Measurements from ENCODE around the gene CCDC88A.
"Not testable (repeated sequence)": the region's sequence is repeated elsewhere in the genome, so short reads cannot be mapped to it uniquely, and the experiment has no call there.

CCDC88A gene

DNA sequence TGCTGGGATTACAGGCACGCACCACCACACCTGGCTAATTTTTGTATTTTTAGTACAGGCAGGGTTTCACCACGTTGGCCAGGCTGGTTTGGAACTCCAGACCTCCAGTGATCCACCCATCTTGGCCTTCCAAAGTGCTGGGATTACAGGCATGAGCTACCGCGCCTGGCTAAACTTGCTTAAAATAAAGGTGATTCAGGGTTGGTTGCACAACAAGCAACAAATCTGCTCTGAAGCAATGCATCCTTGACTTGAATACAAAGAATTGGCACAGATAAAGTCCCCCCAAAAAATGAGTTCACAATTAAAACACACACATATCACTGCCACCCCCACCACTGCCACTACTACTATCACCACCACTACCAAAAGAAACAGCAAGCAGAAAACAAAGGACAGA is 34.9 kb downstream of the CCDC88A start:
- no peak for DNase-seq (ENCODE audit: low spot score)

DNA sequence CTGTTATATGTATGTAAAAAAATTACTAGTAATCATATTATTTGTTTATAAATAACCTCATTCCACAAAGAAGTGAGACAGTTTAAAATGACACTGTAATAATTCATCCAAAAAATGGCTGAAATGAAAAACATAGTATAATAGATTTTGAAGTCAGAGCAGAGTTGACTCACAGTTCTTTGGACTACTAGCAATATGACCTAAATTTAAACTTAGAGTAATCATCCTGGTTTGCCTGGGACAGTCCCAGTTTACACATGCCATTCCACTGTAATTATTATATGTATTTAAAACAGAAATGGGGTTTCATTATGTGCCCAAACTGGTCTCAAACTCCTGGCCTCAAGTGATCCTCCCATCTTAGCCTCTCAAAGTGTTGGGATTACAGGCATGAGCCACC is 48.3 kb downstream of the CCDC88A start:
- no peak for DNase-seq (ENCODE audit: low spot score)

DNA sequence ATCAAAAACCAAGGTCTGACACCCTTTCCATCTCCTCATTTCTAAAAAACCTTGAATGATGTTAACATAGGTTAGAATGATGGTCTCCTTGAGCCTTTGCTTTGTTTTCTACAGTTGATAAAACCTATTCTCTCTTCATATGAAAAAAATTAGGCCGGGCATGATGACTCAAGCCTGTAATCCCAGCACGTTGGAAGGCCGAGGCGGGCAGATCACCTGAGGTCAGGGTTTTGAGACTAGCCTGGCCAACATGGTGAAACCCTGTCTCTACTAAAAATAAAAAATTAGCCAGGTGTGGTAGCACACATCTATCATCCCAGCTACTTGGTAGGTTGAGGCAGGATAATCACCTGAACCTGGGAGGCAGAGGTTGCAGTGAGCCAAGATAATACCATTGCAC is 49.4 kb downstream of the CCDC88A start:
- no peak for DNase-seq (ENCODE audit: low spot score)

DNA sequence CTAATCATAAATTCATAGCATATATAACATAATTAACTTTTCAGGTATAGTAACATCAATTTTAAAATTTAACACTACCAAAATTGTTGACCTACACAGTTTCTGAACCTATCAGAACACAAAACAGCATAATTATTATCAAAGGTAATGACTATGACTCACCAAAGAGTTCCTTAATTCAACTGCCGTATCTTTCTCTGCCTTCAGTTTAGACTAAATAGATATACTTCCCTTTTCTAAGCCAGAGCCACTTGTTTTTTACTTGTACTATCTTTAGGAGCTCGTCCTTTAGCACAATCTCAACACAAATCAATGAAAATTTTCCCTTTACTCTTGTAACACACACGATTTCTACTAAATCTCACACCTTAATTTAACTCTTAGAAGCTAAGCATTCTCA is 54.4 kb downstream of the CCDC88A start:
- DNase-seq (ENCODE audit: low spot score): no peak

DNA sequence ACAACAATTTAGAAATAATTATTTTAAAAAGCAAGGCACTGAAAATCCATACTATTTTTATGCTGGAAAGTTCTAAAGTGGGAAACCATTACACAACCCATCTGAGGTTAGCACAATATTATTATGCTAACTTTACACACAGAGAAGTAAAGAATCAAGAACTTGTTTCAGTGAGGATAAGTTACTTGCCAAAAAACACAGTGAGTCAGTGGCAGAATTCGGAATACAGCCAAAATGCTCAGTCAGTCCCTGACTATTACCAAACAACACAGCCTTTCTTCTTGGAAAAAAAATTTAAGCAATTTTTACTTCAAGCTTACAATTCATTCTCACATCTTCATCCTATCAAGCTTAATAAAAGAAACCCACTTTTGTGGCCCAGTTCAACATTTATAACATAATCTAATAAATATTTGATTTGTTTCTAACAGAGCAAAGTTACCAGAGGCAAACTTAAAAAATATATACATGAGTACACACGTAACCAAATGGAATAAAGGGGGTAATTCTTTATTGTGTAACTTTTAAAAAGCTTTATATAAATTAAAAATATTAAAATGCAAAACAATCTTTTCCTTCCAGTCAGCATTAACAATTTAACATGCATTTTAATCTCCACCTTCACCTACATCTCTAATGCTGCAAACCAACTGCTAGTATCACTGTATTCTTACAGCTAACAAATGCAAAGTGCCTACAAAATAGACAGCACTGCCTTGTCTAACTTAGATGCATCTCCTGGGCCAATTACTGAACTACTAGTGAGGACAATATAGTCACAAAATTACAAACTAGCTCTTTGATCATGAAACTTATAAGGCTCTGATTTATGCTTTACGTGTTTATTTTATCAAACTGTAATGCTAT is 55.2 kb downstream of the CCDC88A start:
- DNase-seq (ENCODE audit: low spot score): no peak

DNA sequence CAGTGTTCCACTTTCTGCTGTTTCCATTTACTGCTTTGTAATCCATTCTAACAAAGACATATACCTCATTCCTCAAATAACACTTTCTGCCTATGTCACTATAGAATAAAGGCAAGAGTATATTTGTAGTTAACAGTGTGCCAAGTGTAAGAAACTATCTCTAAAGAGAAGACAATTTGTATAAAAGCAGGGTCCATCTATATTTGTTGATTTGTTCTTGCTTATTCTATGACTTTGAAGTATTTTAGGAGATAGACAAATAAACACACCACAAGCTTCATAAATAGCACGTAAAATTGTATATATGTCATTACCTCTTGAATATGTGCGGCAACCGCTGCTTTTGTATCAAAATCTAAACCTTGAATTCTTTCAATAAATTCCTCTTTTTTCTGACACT is 56.0 kb downstream of the CCDC88A start:
- no peak for DNase-seq (ENCODE audit: low spot score)

DNA sequence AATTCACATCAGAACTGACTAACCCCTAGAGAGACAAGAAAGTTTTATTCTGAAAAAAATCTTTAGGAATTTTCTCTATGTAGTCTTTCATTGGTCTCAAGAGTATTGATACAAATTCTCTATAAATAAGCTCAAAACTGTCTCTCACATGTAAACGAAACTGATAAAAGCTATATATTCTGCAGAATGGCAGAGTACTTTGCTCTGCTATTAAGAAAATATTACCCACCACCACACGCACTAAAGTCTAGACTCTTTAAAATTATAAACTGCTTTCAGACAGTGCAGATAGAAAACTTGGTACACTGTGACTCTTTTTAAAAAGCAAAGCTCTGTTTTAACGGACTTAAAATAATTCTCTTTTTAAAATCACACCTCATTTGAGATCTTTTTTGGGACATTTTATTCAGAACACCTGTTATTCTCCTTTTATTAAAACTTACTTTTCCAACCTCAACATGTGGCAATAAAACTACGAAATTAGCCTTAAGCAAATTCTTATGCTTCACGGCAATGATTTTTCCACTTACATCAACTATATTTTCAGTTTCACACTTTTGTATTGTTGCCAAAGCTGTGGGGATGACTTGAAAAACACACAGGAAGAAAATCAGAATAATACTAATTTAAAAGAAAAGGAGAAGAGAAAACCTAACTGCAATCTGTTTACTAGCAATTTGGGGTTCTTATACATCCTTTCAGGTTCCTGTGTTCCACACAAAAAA is 58.0 kb downstream of the CCDC88A start:
- no peak for DNase-seq (ENCODE audit: low spot score)

DNA sequence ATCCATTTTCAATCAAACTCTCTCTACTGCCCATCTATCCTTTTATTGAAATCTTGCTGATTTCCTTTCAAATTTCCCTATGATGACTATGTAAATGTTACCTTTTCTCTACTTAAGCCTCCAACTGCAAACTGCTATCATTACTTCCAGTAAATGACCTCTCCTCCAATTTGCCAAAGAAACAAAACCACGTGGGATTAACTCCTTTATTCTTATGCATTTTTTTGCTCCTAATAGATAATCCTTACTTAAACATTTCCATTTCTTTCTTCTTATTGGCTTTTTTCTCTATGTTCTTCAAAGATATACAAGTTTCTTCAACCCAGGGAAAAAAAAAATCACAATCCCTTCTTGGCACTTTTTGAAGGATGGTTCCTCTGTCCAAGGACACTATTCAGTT is 61.2 kb downstream of the CCDC88A start:
- no peak for DNase-seq (ENCODE audit: low spot score)

DNA sequence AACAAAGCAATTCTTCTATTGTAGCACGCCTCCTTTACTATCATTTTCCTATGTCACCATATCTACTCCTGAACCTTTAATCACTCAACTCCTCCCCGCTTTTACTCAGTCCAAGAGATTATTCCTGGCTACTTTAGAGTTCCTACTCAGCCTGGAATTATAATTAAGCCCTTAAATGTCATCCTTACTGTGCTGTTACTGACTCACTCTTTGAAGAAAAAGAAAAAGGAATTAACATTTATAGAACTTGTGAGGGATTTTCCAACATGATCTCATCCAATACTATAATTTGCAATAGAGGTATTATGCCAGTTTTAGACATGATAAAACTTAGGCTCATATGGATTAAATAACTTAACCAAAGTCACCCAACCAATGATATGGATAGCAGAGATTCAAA is 61.7 kb downstream of the CCDC88A start:
- DNase-seq (ENCODE audit: low spot score): no peak

DNA sequence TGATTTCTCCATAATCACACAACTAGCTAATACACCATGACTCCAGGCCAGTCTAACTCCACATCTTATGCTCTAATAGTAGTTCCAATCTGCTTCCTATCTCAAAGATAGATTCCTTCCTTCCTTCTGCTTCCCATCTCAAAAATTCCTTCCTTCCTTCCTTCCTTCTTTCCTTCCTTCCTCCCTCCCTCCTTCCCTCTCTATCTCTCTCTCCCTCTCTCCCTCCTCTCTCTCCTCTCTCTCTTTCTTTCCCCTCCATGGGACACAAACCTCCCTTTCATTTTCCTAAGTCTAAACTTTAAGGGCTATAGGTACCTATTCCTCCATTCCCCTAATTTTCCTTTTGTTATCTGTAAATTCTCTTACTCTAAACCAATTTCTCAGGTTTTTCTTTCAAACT is 62.5 kb downstream of the CCDC88A start:
- DNase-seq (ENCODE audit: low spot score): no peak

DNA sequence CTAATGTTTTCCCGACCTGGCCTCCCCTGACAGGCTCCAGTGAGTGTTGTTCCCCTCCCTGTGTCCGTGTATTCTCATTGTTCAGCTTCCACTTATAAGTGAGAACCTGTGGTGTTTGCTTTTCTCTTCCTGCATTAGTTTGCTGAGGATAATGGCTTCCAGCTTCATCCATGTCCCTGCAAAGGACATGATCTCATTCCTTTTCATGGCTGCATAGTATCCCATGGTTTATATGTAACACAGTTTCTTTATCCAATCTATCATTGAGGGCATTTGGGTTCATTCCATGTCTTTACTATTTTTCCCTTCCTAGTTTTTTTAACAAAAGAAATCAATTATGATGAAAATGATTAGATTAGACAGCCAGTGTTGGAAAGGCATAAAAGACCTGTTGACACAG is 63.5 kb downstream of the CCDC88A start:
- not testable (repeated sequence) for DNase-seq (ENCODE audit: low spot score)

DNA sequence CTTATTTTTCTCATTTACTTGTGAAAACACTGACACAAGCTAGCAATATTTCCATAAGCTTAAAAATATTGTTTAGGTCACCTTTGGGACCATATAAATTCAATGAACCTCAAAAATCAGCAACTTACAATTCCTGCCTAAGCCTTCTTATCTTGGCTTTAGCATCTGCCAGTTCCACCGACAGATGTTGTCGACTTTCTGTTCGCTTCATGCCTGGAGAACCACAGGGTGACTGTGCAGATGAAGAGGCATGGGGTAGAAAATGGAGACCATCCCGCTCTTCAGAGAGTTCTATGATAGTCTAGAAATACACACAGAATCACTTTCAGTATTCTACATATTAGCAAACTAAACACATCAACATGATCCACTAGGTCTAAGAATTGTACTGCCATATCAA is 64.2 kb downstream of the CCDC88A start:
- DNase-seq (ENCODE audit: low spot score): no peak

DNA sequence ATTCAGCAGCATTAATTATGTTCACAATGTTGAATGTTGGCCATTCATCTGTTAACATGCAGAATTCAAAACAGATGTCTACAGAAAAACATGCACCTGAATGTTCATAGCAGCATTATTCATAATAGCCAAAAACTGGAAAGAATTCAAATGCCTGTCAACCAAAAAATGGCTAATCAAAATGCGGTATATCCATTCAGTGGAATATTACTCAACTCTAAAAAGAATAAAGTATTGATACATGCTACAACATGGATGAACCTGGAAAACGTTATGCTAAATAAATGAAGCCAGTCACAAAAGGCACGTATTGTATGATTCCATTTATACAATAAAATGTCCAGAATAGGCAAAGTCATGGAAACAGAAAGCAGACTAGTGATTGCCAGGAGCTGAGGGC is 68.0 kb downstream of the CCDC88A start:
- DNase-seq (ENCODE audit: low spot score): no peak

DNA sequence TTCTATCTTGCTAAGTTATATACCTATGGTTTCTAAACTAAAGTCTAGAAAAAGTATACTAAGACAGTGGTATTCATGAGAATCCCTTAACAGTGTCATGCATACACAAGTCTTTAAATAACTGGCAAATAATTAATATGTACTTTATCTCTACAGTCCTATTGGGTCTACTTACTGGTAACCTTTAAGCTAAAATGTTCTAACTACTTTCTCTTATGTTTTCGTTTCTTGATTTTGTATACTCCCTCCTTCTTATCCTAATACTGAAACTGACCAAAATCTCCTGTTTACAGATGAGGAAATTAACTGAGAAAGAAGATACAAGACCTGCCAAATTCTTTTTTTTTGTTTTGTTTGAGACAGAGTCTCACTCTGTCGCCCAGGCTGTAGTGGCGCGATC is 74.6 kb downstream of the CCDC88A start:
- DNase-seq (ENCODE audit: low spot score): no peak

DNA sequence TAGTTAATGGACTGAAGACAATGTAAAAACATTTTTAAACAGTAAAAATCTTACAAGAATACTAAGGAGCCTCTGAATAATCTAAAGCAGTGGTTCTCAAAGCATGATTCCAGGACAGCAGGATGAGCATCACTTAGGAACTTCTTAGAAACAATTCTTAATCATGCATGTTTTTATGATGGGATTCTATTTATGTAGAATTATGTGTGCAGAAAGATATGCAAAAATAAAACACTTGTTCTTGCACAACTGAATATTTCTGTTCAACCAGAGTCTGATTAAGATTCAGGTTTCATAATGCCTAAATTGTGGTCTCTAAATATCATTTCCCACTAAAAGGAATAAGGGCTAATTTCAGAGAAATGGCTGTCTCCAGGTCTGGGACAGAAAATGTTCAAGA is 81.4 kb downstream of the CCDC88A start:
- DNase-seq (ENCODE audit: low spot score): no peak

DNA sequence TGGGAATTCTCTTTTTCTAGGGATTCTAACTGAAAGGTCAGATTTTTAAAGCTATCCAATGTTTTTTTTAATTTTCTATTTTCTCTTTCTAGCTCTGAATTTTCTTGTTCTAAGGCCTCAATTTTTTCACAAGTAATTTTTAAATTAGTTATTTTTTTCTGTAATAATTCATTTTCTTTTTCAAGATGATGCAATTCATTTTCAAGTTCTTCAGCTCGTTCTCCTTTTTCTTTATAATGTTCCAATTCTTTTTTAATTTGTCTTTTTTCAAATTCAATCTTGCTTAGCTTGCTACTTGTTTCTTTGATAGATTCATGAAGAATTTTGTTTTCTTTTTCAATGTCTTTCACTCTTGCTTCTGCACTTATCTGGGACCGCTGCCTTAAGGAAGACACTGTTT is 84.9 kb downstream of the CCDC88A start:
- no peak for DNase-seq (ENCODE audit: low spot score)

DNA sequence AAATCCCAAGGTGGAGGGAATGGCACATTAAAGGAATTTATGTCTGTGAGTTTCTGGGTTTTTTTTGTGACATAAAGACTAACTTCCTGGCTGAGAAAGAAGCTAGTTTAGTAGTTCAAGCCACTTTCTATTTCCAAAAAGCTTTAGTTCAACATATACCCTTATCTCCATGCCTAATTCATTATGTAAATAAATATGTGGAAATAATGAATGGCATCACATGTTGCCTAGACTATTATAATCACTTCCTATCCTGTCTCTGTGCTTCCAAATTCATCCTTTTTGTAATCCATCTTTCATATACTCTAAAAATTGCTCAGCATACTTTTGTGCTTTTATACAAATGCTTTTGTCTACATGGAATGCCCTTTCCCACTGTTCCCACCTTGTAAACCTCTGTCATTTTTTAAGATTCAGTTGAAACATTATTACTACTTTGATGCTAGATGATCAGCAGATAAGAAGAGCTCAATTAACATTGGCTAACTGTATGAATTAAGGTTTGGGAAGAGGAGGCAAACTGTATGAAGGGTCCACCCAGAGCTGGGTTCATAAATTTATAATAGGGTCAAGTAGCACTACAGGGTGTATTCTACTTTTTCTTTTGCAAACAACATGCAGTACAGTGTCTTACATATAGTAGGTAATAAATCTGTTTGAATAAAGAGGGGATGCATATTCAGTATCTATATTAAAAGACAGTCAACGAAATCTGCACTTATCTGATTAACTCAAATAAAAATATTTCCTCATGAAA is 88.9 kb downstream of the CCDC88A start:
- no peak for DNase-seq (ENCODE audit: low spot score)

DNA sequence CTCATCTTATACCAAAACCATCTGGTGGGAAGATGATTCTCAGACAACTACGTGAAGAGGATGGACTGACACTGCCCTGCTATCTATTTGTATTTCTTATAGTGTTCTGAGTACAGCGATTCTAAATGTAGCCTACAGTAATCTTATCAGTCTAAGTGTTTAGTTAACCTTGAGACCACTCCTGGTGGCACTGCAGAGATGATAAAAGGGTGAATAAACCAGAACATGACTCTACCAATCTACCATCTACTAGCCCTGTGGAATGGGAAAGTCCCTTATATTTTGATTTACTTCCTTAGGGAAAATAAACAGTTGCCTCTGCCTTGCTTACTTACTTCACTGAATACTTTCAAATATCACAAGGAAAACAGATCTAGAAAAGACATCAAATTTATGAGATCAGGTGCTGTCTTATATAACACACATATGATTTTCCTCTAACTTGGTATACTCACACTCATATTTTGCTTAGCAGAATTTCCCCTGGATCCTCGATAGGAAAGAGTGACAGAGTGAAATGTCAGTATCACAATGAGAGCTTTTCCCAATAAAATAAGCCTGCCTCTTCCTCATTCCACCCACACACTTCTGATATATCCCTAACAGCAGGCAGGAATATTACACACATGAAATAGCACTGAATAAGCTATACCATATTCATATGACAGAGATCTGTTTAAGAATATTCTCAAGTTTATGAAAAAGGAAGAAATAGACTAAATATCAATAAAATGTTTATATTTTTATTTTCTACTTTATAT is 92.0 kb downstream of the CCDC88A start:
- no peak for DNase-seq (ENCODE audit: low spot score)

DNA sequence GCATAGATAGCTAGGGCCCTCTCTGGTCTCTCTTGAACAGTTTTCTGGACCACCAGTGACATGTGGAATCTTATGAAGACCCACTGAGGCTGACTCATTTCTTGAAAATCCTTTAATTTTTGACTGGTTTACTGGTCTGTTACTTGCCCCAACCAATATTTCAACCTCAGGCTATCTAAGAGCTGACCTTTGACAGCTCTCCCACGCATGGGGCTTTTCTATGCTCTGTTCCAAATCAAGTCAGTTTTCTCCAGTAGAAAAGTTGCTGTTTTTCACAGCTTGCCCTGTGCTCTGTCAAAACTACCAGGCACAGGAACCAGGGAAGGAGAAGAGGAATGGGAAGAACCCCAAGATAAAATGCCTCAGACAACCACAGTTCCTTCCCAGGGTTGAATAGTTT is 104.7 kb downstream of the CCDC88A start:
- DNase-seq (ENCODE audit: low spot score): no peak

DNA sequence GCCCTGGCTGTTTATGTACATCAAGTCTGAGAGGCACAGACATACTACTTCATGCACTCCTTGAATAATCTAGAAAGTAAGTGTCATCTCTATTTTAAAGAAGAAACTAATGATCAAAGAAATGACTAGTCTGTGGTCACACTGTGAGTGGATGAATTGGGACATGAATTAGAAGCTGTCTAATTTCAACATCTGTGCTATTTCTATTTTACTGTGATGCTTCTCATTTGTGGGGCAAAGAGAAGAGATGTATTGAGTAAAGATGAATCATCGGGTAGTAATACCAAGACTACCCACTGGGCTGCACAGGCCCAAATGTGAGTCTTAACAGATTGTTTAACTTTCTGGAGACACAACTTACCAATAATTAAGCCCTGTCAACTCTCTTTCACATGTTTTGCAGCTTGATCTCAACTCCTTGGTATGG is 108.2 kb downstream of the CCDC88A start:
- DNase-seq (ENCODE audit: low spot score): peak; percentile 11

DNA sequence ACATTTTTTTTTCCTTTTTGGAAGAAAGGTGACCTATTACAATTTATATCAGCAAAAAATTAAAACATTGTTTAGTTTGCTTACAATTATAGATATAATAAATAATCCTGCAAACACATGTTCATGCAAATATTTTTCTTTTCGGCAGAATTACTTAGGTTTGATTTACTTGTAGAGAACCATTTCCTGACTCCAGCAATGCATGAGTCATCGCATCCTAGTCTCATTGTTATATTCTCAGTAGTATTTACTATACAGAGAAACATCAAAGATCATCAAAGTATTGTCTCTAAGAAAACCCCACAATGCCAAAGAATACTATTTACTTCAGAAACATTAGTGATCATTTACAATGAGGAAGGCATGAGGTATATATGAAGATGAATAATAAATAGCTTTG is 110.2 kb downstream of the CCDC88A start:
- peak; percentile 22 for DNase-seq (ENCODE audit: low spot score)

DNA sequence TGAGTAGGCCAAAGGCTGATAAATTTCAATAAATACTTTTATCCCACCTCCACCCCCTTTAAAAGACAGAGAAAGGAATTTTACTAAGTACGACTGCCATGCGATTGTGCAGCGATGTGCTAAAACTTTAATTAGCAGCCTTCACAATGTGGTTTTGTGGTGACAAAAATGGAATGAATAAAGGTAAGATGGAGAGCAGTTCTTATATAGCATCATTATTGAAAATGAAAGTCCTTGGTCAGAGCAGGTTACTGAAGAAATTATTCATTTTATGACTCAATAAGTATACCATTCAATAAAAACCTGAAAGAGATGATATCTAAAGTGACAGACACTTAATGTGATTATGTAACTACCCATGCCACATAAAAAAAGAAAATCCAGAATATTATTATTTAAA is 117.4 kb downstream of the CCDC88A start:
- no peak for DNase-seq (ENCODE audit: low spot score)
